Common myeloid progenitor, CD34-positive (primary cell): ENCODE measurements around the gene AUTS2.

ENCODE experiments used
- CTCF ChIA-PET: fragments of 350-600 bp; sonication (Branson Sonifier 250); formaldehyde crosslinking; loops from one replicate; lab custom pipeline; 2021; ENCODE audit warnings: antibody characterized with exemption; lab: Charles Lee
- POLR2A ChIA-PET: fragments of 350-600 bp; sonication (Branson Sonifier 250); formaldehyde crosslinking; loops from one replicate; lab custom pipeline; 2021; ENCODE audit warnings: antibody characterized with exemption; lab: Charles Lee
- DNase-seq, 3 donors: peaks; one replicate each; pipeline versions ENCODE4 v3.0.0 to v3.0.0-alpha.2; 2013
- H3K27ac ChIP-seq, 2 experiments: 1 replicate in 1 of 2; 2 replicates in 1 of 2; pipeline ENCODE4 v1.7.0; 2013; ENCODE audit warnings: inconsistent platforms in 2 of 2, low read length in 2 of 2, mild to moderate bottlenecking in 2 of 2, low read depth in 1 of 2, moderate library complexity in 1 of 2; ENCODE audit not compliant: severe bottlenecking in 2 of 2, insufficient read depth in 1 of 2, poor library complexity in 1 of 2
- H3K27me3 ChIP-seq, 5 experiments: replicated peaks in 2 of 5; 1 replicate in 3 of 5; 2 replicates in 2 of 5; pipeline versions ENCODE4 v1.6.1 to v1.7.0; 2013; ENCODE audit warnings: low read length in 4 of 5, mild to moderate bottlenecking in 2 of 5, moderate library complexity in 2 of 5, inconsistent platforms in 1 of 5; ENCODE audit not compliant: insufficient read depth in 5 of 5, control insufficient read depth in 4 of 5
- H3K36me3 ChIP-seq, 4 experiments: 1 replicate in 2 of 4; 2 replicates in 2 of 4; pipeline versions ENCODE4 v1.6.1 to v1.7.0; 2013; ENCODE audit warnings: low read length in 3 of 4, control low read depth in 1 of 4, mild to moderate bottlenecking in 1 of 4; ENCODE audit not compliant: control insufficient read depth in 4 of 4, insufficient read depth in 4 of 4
- H3K4me1 ChIP-seq, 4 experiments: 1 replicate in 3 of 4; 2 replicates in 1 of 4; pipeline versions ENCODE4 v1.6.1 to v1.7.1; 2013; ENCODE audit warnings: low read length in 3 of 4, mild to moderate bottlenecking in 3 of 4, control low read depth in 1 of 4, inconsistent platforms in 1 of 4, moderate library complexity in 1 of 4; ENCODE audit not compliant: control insufficient read depth in 4 of 4, insufficient read depth in 4 of 4; ENCODE audit errors: control extremely low read depth in 1 of 4
- H3K4me3 ChIP-seq, 7 experiments: 1 replicate in 4 of 7; 2 replicates in 3 of 7; pipeline versions ENCODE4 v1.5.1 to v1.7.0; 2013; ENCODE audit warnings: mild to moderate bottlenecking in 7 of 7, low read length in 6 of 7, moderate library complexity in 6 of 7, inconsistent platforms in 2 of 7, low read depth in 2 of 7, control low read depth in 1 of 7; ENCODE audit not compliant: insufficient read depth in 4 of 7, control insufficient read depth in 1 of 7; ENCODE audit errors: extremely low read depth in 1 of 7
- H3K9me3 ChIP-seq, 5 experiments: 1 replicate in 4 of 5; 2 replicates in 1 of 5; pipeline versions ENCODE4 v1.6.1 to v1.7.1; 2013; ENCODE audit warnings: low read length in 4 of 5, mild to moderate bottlenecking in 2 of 5, inconsistent platforms in 1 of 5, low read depth in 1 of 5, moderate library complexity in 1 of 5; ENCODE audit not compliant: control insufficient read depth in 4 of 5, insufficient read depth in 2 of 5; ENCODE audit errors: control extremely low read depth in 1 of 5
- WGBS: methylation state at CpG from one replicate; pipeline ENCODE4 v1.1.5; 2013; ENCODE audit not compliant: insufficient coverage; 5-methylcytosine and 5-hydroxymethylcytosine counted together

The AUTS2 gene

GRCh38 chr7:70392877-70393435, 794.7 kb downstream of the AUTS2 start:
- POLR2A ChIA-PET: no interaction called here
- H3K36me3 ChIP-seq: no peaks in the 10 kb centered on the region
- no peak for DNase-seq
- no peaks in the 10 kb centered on the region for H3K4me1 ChIP-seq
- no peaks in the 10 kb centered on the region for H3K9me3 ChIP-seq
- CTCF ChIA-PET: no interaction called here
- H3K27me3 ChIP-seq: no peaks in the 10 kb centered on the region
- H3K27ac ChIP-seq: no peak overlapping the region
- WGBS: 98% methylated on average over 5 of the region's 7 CpGs
- no peak overlapping the region for H3K4me3 ChIP-seq

- ChIA-PET POLR2A (no interaction called here), CTCF (no interaction called here)
- H3K9me3 ChIP-seq: no peaks in the 10 kb centered on the region
- no peak for DNase-seq
- no peaks in the 10 kb centered on the region for H3K4me1 ChIP-seq
- no peak overlapping the region for H3K4me3 ChIP-seq
- no peaks in the 10 kb centered on the region for H3K27me3 ChIP-seq
- H3K36me3 ChIP-seq: no peaks in the 10 kb centered on the region
- no peak overlapping the region for H3K27ac ChIP-seq
Observed at GRCh38 chr7:70393956-70394355, 795.7 kb downstream of the AUTS2 start.

- H3K27me3 ChIP-seq: no peaks in the 10 kb centered on the region
- no peaks in the 10 kb centered on the region for H3K4me1 ChIP-seq
- H3K4me3 ChIP-seq: no peak overlapping the region
- DNase-seq: no peak
- no peaks in the 10 kb centered on the region for H3K36me3 ChIP-seq
- no peak overlapping the region for H3K27ac ChIP-seq
- ChIA-PET POLR2A (no interaction called here), CTCF (interaction anchor here (0.5 kb wide), 1 partner anchor 217 kb away, joined by 3 read pairs; no protein-coding TSS in a partner anchor)
- 100% methylated on average over 4 of the region's 4 CpGs for WGBS
- no peaks in the 10 kb centered on the region for H3K9me3 ChIP-seq
Observed at GRCh38 chr7:70400829-70401380, 802.6 kb downstream of the AUTS2 start.

- ChIA-PET POLR2A (no interaction called here), CTCF (no interaction called here)
- Histone ChIP-seq H3K36me3 (no peaks in the 10 kb centered on the region), H3K9me3 (no peaks in the 10 kb centered on the region), H3K4me3 (no peak overlapping the region), H3K4me1 (no peaks in the 10 kb centered on the region), H3K27me3 (no peaks in the 10 kb centered on the region), H3K27ac (no peak overlapping the region)
- WGBS: 95% methylated on average over 2 of the region's 3 CpGs
- no peak for DNase-seq
Observed at GRCh38 chr7:70402069-70402468, 803.8 kb downstream of the AUTS2 start.

- POLR2A ChIA-PET: no interaction called here
- WGBS: no CpG with 5 or more reads among the region's 5 CpGs
- H3K27me3 ChIP-seq: no peaks in the 10 kb centered on the region
- H3K36me3 ChIP-seq: no peaks in the 10 kb centered on the region
- H3K4me1 ChIP-seq: no peaks in the 10 kb centered on the region
- H3K4me3 ChIP-seq: no peak overlapping the region
- DNase-seq: no peak
- H3K27ac ChIP-seq: no peak overlapping the region
- CTCF ChIA-PET: no interaction called here
- H3K9me3 ChIP-seq: no peaks in the 10 kb centered on the region
Observed at GRCh38 chr7:70405241-70405640, 807.0 kb downstream of the AUTS2 start.

GRCh38 chr7:70406186-70406949, 808.1 kb downstream of the AUTS2 start:
- H3K27ac ChIP-seq: no peak overlapping the region
- no peaks in the 10 kb centered on the region for H3K9me3 ChIP-seq
- ChIA-PET POLR2A (no interaction called here), CTCF (no interaction called here)
- H3K36me3 ChIP-seq: no peaks in the 10 kb centered on the region
- H3K4me3 ChIP-seq: no peak overlapping the region
- 95% methylated on average over 7 of the region's 12 CpGs for WGBS
- no peak for DNase-seq
- H3K27me3 ChIP-seq: no peaks in the 10 kb centered on the region
- H3K4me1 ChIP-seq: no peaks in the 10 kb centered on the region

GRCh38 chr7:70406950-70407209, 808.6 kb downstream of the AUTS2 start:
- POLR2A ChIA-PET: no interaction called here
- Histone ChIP-seq H3K4me1 (no peaks in the 10 kb centered on the region), H3K4me3 (no peak overlapping the region), H3K27ac (no peak overlapping the region), H3K27me3 (no peaks in the 10 kb centered on the region), H3K36me3 (no peaks in the 10 kb centered on the region), H3K9me3 (no peaks in the 10 kb centered on the region)
- no peak for DNase-seq
- 94% methylated on average over 4 of the region's 4 CpGs for WGBS
- CTCF ChIA-PET: no interaction called here
